NCI-H2196 (cell line): ENCODE measurements around the gene DNAH6.
"Not testable (repeated sequence)": the region's sequence is repeated elsewhere in the genome, so short reads cannot be mapped to it uniquely, and the experiment has no call there.

ENCODE experiments used
- DNase-seq: peaks from one replicate; lab custom pipeline; 2025; ENCODE audit not compliant: unreplicated experiment; lab: John Stamatoyannopoulos, UW

The DNAH6 gene

DNA sequence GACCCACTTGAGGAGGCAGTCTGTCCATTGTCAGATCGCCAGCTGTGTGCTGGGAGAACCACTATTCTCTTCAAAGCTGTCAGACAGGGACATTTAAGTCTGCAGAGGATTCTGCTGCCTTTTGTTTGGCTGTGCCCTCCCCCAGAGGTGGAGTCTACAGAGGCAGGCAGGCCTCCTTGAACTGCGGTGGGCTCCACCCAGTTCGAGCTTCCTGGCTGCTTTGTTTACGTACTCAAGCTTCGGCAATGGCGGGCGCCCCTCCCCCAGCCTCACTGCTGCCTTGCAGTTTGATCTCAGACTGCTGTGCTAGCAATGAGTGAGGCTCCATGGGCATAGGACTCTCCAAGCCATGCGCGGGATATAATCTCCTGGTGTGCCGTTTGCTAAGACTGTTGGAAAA lies 5.3 kb upstream of the DNAH6 start:
- DNase-seq, result not testable (repeated sequence)

DNA sequence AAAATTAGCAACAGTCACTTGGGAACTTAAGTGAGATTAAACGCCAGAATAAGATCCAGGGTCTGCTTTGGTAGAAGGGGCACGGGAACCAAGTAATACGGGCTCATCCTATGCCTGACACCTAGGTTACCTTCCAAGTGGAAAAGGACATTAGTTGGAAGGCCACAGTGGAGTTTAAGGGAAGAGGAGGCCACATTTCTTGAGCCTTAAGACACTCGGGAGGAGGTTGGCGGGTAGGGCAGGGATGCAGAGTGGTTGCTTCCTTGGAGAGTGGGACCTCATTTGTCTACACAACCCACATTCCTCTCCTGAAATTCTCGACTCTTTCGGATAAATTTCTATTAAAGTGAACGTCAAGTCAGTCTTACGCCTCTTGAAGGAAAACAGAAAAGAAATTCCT lies 510 bp upstream of the DNAH6 start:
- DNase-seq, result no peak

DNA sequence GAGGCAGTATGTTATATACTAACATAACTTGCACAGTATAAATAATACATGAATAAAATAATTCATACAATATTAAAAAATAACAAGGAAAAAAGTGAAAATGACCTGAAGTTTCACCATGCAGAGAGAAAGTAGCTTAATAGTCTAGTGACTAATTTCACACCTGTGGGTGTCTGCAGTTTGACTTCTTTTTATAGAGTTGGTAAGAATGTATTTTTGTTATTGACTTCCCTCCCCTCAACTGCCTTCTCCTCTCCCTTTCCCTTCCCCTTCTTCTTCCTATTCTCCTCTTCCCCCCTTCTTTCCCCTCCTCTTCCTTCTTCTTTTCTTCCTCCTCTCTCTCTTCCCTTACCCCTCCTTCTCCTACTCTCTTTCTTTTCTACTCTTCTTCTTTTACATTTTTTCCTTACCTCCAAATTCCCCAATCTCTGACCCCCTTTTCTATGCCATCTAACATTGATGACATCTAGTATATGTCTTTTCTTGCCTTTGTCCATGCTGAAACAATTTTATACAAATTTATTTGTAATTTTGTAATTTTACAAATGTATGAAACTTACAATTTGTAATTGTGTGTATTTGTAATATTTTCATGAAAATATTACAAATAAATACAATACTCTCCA lies 3.1 kb downstream of the DNAH6 start:
- DNase-seq, result no peak

DNA sequence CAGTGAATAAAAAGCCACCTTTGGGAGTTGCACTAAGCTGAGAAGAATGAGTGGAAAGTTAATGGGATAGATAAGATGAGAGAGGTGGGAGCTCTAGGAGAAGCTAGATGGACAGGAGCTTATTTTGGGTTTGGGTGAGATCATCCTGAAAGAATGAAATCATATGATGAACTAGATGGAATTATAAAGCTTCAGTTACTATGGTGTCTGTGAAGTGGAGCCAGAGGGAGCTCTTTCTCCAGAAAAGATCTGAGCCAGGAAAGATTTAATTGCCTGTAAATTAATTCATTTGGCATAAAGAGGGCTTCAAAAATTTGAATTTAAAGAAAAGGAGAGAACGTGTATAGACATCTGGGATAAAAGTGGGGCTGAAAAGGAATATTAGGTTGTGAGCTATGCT lies 10.3 kb downstream of the DNAH6 start:
- DNase-seq, result no peak

DNA sequence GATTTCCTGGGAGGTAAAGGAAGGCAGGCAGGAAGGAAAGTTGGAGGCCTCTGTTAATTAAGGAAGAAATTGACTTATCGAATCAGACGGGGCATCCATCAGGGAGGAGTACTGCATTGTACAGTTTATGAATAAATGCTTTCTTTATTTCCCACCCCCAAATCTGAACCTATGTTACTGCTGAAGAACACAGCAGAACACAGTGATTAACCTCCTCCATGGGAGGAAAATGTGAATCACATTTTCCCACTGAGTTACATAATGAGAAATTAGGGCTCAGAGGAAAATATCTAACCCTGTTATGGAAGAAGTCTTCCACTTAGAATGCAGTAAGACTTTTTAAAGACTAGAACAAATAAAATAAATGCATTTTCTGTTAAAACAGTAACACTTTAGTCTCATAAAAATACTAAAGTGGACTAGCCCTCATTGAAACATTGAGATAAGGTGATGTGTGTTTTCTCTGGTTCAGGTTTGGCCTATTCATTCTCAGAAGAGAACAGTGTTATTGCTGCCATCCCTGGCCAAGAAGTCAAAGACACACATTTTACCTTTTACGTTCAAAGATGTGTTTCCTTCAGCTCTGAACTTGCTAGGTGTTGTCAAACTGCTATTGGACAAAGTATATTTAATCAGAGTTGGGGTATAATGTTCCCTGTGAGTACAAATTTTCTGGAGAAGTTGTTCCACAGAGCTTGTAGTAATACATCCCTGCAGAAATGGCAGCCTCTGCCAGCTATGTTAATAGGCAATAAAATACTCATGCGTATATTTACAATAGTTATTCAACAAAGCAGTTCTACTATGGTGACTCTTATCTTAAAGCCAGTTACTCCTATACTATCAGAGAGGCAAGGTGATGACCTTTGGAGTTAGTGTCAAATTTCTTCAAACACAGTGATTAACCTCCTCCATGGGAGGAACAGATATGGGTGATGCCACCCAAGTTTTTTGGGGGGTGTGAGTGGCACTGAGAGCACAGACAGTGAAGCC lies 11.1 kb downstream of the DNAH6 start:
- no peak for DNase-seq

DNA sequence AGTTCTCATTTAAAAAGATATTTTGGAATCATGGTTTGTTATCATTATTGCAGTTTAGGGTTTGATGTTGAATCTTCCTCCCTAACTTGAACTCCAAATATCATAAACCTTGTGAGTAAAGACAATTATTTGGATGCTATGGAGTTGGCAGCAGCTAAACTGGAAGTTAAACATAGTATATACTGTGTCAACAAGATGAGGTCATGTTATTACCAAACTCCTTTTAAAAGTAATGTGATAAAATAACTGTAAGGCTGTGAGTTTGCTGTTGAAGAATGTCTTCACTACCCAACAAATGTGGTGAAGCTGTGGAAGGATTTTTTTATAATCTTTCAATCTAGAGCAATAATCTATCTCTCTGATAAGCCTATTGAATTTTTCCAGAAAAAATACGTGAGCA lies 16.0 kb downstream of the DNAH6 start:
- no peak for DNase-seq

DNA sequence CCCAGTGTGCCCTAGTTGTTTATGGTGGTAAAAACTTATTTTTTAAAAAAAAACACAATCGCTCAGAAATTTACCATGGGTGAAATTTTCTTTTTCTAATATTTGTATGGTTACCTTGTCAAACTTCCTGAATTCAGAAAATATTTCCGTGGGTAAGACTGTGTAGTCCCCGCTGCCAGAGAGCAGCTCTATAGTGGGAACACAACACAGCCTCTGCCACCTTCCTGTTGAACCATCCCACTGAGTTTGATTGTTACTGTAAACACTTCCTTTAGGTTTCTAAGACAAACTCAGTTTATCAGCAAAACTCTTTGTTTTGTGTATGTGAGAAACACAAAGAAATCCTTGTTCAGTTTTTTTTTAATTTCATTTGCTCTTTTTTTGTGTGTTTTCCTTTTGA lies 17.9 kb downstream of the DNAH6 start:
- DNase-seq, result no peak

DNA sequence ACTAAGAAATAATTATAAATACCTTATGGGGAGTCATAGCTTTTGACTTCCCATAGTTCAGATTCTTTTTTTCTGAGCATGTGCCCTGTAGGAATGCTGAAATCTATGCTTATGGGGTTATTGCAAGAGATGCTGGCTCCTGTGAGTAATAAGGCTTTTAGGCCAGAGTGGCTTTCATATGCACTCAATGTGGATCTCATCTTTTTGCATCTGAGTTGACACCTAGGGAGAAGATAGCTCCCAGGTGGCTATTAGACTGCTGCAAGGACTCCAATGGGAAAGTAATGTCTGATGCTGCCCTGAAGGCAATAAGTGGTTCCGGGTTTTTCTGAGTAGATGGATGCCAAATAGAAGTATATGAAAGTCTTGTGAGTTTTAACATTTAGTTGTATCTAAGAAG lies 21.0 kb downstream of the DNAH6 start:
- no peak for DNase-seq

DNA sequence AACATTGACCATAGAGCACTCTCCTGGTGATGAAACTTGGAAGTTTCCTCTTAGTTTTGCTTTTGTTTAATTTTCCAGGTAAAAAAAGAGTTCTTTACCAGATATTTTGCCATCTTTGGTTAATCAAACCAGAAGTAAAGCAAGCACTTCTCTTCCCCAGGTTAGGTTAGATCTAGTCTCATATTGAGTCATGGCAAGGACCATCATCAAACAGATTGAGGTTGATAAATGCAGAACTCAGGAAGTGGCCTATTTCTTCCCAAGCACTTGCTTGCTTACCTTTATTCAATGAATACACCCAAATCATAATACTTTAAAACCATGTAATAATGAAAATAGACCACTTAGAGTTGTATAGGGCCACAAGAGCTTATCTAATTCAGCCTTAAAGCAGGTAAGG lies 23.4 kb downstream of the DNAH6 start:
- DNase-seq, result no peak

DNA sequence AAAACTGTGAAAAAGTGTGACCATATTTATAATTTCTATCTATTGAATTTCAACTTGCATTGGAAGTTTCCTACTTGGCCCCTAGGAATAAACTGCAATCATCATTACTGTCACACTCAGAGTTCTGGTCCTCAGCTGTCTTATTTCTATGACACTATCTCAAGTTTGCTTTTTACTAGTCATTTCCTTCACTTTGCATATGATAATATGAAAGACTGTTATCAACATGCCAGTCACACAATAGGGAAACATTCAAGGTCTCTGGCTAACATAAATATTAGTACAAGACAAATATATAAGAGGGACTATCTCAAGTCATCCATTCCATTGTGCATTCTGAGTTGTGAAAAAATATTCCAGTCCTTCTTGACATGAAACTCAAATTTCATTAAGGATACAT lies 28.7 kb downstream of the DNAH6 start:
- DNase-seq, result no peak

DNA sequence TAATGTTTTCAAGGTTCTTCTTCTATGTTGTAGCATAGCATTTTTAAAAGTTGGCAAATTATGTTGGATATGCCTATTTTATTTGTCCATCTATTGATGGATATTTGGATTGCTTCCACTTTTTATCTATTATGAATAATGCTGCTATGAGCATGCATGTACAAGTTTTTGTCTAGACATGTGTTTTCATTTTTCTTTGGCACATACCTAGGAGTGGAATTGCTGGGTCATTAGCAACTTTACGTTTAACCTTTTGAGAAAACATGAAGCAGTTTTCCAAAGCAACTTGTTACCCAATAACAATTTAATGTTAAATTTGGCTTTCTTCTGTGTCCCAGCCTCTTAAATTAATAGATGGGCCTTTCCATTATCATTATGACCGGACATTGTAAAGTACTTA lies 30.3 kb downstream of the DNAH6 start:
- no peak for DNase-seq

DNA sequence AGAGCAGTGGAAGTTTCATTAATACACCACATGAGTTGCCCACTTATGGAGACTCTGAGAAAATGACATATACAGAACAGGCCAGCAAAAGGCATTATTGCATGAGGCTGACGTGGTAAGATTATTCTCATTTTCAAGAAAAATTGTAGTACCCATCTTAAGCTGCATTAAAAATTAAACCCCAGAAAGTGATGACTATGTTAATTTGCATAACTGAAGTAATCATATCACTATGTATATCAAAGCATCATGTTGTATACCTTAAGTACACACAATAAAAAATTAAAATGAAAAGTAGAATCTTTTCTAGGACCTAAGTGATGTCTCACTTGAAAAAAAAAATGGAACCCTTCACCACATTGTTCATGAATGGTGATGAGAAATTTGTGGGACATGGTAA lies 32.0 kb downstream of the DNAH6 start:
- no peak for DNase-seq

DNA sequence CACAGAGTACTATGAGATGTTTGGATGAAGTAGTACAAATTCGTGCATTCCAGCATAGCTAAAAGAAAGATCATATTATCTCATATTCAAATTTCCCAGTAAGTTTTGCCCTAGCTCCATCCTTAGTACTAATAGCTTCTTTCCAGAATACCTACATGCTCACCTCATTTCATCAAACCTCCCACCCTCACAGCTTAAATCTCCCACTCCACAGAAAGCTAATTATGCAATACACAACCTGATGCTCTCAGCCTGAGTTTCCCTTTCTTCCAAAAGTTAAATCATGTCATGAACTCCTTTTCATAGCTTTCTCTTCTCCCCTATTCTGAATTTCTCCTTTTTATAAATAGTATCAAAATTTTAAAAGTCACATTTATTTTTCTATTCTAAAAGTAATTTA lies 34.6 kb downstream of the DNAH6 start:
- no peak for DNase-seq

DNA sequence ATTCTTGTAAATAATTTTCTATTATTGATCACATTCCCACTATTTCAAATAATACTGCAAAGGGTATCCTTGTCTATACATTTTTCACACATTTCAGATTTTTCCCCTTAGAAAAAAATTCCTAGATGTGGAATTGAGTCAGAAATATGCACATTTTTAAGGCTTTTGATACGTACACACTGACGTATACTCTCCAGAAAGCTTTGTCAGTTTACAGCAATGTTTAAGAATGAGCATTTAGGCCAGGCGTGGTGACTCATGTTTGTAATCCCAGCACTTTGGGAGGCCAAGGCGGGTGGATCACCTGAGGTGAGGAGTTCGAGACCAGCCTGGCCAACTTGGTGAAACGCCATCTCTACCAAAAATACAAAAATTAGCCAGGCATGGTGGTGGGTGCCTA lies 35.2 kb downstream of the DNAH6 start:
- not testable (repeated sequence) for DNase-seq

DNA sequence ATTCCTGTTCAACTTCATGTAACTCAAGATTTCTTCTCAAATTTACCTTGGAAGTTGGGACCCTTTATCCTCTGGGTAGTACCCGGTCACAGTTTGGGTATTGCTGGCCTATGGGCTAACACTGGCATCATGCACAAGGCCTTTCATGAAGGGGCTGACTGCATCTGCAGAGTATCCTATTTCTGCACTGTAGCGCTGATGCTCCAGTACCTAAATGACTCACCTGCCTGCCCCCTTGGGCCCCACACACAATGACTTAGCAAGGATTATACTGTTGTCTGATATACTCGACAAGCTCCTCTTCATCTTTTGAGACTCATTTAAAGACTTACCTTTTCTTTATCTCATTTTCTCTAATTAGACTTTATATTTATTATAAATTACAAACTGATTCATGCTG lies 39.9 kb downstream of the DNAH6 start:
- DNase-seq, result no peak

DNA sequence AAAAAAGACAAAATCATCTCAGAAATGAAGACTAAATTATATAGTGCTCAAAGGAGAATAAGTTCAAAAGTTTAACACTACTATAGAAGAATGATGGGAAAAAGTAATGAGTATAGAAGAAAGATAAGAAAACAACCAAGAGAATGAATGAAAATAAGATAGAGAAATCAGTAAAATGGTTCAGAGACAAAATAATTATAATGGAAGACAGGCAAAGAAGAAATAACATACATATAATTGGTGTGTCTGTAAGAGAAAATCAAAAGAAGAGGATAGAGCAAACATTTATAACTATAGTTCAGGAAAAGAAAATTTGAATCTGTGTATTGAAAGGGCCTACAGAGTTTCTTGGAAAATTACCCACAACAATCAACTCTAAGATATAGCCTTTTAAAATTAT lies 43.5 kb downstream of the DNAH6 start:
- no peak for DNase-seq

DNA sequence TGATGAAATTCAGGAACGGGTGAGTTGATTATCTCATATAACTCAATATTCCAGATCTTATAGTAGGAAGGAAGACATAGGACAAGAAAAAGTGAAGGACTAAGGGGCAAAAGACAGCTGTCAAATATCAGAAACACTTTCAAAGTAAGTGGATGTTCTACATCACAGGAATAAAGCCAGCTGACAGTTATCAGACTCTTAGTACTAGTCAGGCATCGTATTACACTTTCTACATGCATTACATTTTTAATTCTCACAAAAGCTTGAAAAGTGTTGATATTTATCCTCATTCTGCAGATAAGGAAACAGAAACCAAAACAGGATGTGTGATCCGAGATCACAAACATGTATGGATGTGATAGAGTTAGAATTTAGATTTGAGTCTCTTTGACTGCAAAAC lies 63.4 kb downstream of the DNAH6 start:
- no peak for DNase-seq

DNA sequence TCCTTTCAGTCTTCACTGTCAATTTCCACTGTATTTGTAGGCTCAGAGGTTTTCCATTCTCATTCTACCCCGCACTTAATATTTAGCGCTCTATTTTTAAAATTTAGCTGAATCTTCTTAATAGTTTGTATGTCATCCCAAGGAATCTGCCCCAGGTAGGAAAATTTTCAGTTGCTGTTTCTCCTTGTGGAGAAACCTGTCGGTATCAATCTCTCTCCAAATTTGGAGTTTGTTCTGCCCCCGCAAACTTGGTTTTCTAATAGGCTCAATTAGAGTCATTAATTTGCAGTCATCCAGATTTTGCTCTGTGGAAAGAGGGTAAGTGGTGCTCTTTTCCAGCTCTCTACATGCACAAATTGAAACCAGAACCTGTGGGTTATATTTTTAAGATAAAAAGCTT lies 87.6 kb downstream of the DNAH6 start:
- DNase-seq, result no peak

DNA sequence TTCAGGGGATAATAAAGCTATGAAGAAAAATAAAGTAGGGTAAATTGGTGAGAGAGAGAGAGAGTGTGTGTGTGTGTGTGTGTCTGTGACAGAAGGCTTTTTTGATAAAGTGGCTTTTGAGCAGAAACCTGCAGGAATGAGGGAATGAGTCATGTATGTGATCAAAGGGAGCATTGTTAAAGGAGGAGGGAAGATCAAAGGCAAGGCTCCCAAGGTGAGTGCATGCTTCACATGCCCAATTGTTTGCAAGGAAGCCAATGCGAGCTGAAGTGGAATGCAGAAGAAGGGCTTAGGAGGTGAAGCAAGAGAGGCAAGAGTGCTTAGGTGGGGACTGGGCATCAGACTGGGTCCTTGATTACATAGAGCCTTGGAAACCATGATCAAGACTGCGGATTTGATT lies 96.8 kb downstream of the DNAH6 start:
- DNase-seq, result no peak

DNA sequence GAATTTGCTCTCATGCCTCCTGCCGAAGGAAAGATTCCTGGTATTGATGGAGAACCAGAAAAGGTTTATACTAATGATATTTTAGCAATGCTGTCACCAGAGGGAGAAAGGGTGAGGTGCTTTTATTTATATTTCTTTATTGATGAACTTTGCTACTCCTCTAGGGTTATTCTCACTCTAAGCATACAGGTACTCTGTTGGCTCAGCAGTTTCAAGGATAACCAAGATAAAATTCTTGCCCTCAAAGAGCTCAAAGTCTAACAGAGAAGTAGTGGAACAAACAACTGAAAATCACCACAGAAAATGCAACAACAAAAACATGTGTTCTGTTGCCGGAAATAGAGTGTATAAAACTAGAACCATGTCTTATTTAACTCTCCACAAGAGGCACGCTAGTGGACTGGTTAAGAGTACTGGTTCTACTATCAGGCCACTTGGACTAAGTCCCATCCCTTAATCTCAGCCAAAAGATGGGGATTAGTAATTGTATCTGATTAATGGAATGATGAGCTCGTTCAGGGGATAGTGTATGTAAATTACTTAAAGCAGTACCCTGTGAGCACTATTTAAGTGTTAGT lies 103.6 kb downstream of the DNAH6 start:
- no peak for DNase-seq

DNA sequence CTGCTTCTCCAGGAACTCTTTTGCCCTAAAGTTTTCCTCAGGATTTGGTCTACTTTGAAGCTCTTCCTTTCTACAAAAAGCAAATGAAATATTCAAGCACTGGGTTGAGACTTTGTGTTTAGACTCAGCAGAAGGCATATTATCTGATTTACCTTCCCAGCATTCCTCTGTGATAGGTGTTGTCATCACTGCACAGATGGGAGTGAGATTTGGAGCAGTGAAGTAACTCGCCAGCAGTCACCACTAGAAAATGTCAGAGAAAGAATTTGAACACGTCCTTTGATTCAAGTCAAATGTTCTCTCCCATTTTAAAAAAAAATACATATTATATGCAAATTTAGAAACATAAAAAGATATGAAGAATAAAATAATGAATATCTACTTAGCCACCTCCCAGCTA lies 112.2 kb downstream of the DNAH6 start:
- no peak for DNase-seq

DNA sequence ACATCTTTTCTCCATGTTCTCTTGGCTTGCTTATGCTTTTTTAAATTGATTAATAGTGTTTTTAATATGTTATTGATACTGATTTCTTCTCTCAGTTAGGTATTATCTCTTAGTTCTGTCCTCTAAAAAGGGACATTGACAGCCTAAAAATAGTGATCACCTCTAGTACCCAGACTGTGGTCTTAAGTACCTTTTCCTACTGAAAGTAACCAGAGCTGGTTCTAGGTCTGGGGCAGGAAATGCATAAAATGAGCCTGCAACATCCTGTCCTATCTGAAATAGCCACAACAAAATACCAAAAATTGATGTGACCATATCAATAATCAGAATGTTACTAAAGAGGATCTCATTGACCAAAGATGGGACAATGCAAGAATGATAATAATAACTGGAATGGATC lies 113.3 kb downstream of the DNAH6 start:
- no peak for DNase-seq
